HepG2 (cell line): Measurements from ENCODE around the gene SDHAF1. TPM values are rescaled to one million over a fixed set of nuclear protein-coding genes. Genes with fewer than 3 reads are reported as not detected.

Experiments
- ADNP ChIP-seq: sonication (generic); formaldehyde crosslinking; IDR thresholded peaks from 2 replicates; pipeline ENCODE4 v1.4.0; 2020; ENCODE audit warnings: missing genetic modification reagents
- BRCA1 ChIP-seq: sonication (generic); formaldehyde crosslinking; IDR thresholded peaks from 2 replicates; pipeline ENCODE4 v1.4.0; 2020; ENCODE audit warnings: missing genetic modification reagents
- FOXP1 ChIP-seq, 2 experiments: fragments of 450-650 bp in 1 of 2; IDR thresholded peaks; 2 replicates each; pipeline ENCODE4 v1.6.1; 2017 to 2018; ENCODE audit warnings: antibody characterized with exemption in 1 of 2
- JDP2 ChIP-seq: sonication (generic); formaldehyde crosslinking; IDR thresholded peaks from 2 replicates; pipeline ENCODE4 v1.8.1; 2022; ENCODE audit warnings: missing genetic modification reagents, borderline replicate concordance
- NAIF1 ChIP-seq: sonication (generic); formaldehyde crosslinking; IDR thresholded peaks from 2 replicates; pipeline ENCODE4 v1.5.0; 2020; ENCODE audit warnings: mild to moderate bottlenecking, missing genetic modification reagents, borderline replicate concordance
- PRPF4 ChIP-seq: fragments of 200-400 bp; formaldehyde crosslinking; IDR thresholded peaks from 2 replicates; pipeline ENCODE4 v1.6.1; 2016; ENCODE audit warnings: low read length, low read depth; ENCODE audit not compliant: poor library complexity, severe bottlenecking
- ZFX ChIP-seq: sonication (generic); formaldehyde crosslinking; IDR thresholded peaks from 2 replicates; pipeline ENCODE4 v1.4.0; 2020; ENCODE audit warnings: mild to moderate bottlenecking, low read depth, missing genetic modification reagents, moderate library complexity
- ZMAT3 ChIP-seq: sonication (generic); formaldehyde crosslinking; conservative IDR thresholded peaks from 2 replicates; pipeline ENCODE4 v1.7.0; 2021; ENCODE audit warnings: missing genetic modification reagents
- ZNF670 ChIP-seq: sonication (generic); formaldehyde crosslinking; IDR thresholded peaks from 2 replicates; pipeline ENCODE4 v1.8.0; 2022; ENCODE audit warnings: mild to moderate bottlenecking, missing genetic modification reagents, borderline replicate concordance
- polyA plus RNA-seq, 8 experiments: library from polyadenylated mRNA; depleted of rRNA in 3 of 8; stranded (reverse) in 7 of 8; unstranded in 1 of 8; fragments of >200 nt; fragmentation: Illumina TruSeq in 4 of 8; extraction: Trizol in 4 of 8; gene quantifications; 2 replicates each; pipeline versions ENCODE4 v1.2.1 to v1.2.3, GENCODE V29; 2011 to 2016; ENCODE audit warnings: low read depth in 4 of 8, missing spikeins in 1 of 8, mixed read lengths in 1 of 8; ENCODE audit not compliant: insufficient read depth in 1 of 8
- total RNA-seq, 5 experiments: library from RNA; depleted of rRNA; stranded (reverse); fragments of >200 nt; fragmentation: Illumina TruSeq; extraction: Trizol; gene quantifications; 2 replicates each; pipeline ENCODE4 v1.2.3, GENCODE V29; 2016; ENCODE audit warnings: low read depth in 1 of 5
- TF ChIP-seq, protein P1 (sequence below), 2 experiments: fragments of 450-650 bp in 1 of 2; sonication (generic) in 1 of 2; formaldehyde crosslinking in 1 of 2; IDR thresholded peaks; 2 replicates each; pipeline versions ENCODE4 v1.6.1 to v1.8.0; 2016 to 2022; ENCODE audit warnings: antibody characterized with exemption in 1 of 2, mild to moderate bottlenecking in 1 of 2, missing genetic modification reagents in 1 of 2
- TF ChIP-seq, protein P2 (sequence below): fragments of 450-650 bp; IDR thresholded peaks from 2 replicates; pipeline ENCODE4 v1.6.1; 2017; ENCODE audit warnings: mild to moderate bottlenecking
- TF ChIP-seq, protein P3 (sequence below): sonication (generic); formaldehyde crosslinking; IDR thresholded peaks from 2 replicates; pipeline ENCODE4 v1.4.0; 2020; ENCODE audit warnings: missing genetic modification reagents, low read depth, mild to moderate bottlenecking, borderline replicate concordance
- TF ChIP-seq, protein P4 (sequence below): sonication (generic); formaldehyde crosslinking; IDR thresholded peaks from 2 replicates; pipeline ENCODE4 v1.4.0; 2020; ENCODE audit warnings: missing genetic modification reagents

The SDHAF1 gene
- total and polyA plus RNA-seq, 2 of the 13 experiments (the other 11 are each of a cell fraction or from before 2014, with no cell fraction given): 17.8 to 22.8 TPM

DNA sequence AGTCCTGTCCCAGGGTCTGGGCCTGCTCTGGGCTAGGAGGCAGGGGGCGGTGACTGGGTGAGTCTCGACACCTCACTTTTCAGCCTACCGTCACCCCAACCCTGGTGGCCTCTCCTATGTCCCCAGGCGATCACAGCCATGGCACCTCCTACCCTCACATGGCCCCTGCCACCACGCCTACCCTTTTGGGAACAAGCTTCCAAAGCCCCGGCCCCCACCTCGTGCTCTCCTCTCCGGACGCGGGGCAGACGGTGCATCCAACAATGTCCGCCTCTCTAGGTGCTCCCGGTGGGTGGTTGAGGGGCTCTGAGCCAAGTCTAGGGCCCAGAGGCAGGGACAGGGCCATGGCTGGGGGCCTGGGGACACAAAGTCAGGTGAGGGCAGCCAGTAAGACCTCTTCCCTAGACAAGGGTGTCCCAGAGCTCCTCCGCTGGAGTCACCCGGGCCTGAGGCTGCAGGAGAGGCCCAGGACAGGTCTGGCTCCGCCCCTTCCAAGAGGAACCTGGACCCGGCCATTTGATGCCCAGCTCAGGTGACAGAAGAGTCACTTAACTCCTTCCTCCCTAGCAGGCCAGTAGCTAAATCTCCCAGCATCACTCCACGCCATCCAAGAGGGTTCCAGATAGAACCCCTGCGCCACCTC is 13.5 kb downstream of the SDHAF1 start, which contains the start of gene SYNE4 (continued):
- TF ChIP-seq, protein P1, sequence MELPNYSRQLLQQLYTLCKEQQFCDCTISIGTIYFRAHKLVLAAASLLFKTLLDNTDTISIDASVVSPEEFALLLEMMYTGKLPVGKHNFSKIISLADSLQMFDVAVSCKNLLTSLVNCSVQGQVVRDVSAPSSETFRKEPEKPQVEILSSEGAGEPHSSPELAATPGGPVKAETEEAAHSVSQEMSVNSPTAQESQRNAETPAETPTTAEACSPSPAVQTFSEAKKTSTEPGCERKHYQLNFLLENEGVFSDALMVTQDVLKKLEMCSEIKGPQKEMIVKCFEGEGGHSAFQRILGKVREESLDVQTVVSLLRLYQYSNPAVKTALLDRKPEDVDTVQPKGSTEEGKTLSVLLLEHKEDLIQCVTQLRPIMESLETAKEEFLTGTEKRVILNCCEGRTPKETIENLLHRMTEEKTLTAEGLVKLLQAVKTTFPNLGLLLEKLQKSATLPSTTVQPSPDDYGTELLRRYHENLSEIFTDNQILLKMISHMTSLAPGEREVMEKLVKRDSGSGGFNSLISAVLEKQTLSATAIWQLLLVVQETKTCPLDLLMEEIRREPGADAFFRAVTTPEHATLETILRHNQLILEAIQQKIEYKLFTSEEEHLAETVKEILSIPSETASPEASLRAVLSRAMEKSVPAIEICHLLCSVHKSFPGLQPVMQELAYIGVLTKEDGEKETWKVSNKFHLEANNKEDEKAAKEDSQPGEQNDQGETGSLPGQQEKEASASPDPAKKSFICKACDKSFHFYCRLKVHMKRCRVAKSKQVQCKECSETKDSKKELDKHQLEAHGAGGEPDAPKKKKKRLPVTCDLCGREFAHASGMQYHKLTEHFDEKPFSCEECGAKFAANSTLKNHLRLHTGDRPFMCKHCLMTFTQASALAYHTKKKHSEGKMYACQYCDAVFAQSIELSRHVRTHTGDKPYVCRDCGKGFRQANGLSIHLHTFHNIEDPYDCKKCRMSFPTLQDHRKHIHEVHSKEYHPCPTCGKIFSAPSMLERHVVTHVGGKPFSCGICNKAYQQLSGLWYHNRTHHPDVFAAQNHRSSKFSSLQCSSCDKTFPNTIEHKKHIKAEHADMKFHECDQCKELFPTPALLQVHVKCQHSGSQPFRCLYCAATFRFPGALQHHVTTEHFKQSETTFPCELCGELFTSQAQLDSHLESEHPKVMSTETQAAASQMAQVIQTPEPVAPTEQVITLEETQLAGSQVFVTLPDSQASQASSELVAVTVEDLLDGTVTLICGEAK (IDR thresholded peaks at IDR 0.05): no peak
- TF ChIP-seq, protein P1 (CRISPR knock-in tag; IDR thresholded peaks at IDR 0.05): peak; percentile 50; the same call in 1 of the 2 replicates
- TF ChIP-seq, protein P2, sequence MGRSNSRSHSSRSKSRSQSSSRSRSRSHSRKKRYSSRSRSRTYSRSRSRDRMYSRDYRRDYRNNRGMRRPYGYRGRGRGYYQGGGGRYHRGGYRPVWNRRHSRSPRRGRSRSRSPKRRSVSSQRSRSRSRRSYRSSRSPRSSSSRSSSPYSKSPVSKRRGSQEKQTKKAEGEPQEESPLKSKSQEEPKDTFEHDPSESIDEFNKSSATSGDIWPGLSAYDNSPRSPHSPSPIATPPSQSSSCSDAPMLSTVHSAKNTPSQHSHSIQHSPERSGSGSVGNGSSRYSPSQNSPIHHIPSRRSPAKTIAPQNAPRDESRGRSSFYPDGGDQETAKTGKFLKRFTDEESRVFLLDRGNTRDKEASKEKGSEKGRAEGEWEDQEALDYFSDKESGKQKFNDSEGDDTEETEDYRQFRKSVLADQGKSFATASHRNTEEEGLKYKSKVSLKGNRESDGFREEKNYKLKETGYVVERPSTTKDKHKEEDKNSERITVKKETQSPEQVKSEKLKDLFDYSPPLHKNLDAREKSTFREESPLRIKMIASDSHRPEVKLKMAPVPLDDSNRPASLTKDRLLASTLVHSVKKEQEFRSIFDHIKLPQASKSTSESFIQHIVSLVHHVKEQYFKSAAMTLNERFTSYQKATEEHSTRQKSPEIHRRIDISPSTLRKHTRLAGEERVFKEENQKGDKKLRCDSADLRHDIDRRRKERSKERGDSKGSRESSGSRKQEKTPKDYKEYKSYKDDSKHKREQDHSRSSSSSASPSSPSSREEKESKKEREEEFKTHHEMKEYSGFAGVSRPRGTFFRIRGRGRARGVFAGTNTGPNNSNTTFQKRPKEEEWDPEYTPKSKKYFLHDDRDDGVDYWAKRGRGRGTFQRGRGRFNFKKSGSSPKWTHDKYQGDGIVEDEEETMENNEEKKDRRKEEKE: no peak
- TF ChIP-seq ZMAT3 (CRISPR knock-in tag) (peak; percentile 68; the same call in 1 of the 2 replicates), FOXP1 (IDR thresholded peaks at IDR 0.05) (no peak), FOXP1 (CRISPR knock-in tag; IDR thresholded peaks at IDR 0.05) (no peak), BRCA1 (CRISPR knock-in tag) (0 out of 2 replicates have a peak, but pooled peaks have one; percentile 67), PRPF4 (no peak), ZNF670 (CRISPR knock-in tag) (no peak), ZFX (peak; percentile 98), JDP2 (CRISPR knock-in tag) (no peak), NAIF1 (CRISPR knock-in tag) (no peak), ADNP (CRISPR knock-in tag) (no peak)
- TF ChIP-seq, protein P3, sequence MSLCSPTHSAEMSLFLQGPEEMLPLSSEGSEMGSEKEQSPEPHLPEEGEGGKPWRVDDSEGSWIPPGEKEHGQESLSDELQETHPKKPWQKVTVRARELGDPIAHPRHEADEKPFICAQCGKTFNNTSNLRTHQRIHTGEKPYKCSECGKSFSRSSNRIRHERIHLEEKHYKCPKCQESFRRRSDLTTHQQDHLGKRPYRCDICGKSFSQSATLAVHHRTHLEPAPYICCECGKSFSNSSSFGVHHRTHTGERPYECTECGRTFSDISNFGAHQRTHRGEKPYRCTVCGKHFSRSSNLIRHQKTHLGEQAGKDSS: 0 out of 2 replicates have a peak, but pooled peaks have one; percentile 60
- TF ChIP-seq, protein P4, sequence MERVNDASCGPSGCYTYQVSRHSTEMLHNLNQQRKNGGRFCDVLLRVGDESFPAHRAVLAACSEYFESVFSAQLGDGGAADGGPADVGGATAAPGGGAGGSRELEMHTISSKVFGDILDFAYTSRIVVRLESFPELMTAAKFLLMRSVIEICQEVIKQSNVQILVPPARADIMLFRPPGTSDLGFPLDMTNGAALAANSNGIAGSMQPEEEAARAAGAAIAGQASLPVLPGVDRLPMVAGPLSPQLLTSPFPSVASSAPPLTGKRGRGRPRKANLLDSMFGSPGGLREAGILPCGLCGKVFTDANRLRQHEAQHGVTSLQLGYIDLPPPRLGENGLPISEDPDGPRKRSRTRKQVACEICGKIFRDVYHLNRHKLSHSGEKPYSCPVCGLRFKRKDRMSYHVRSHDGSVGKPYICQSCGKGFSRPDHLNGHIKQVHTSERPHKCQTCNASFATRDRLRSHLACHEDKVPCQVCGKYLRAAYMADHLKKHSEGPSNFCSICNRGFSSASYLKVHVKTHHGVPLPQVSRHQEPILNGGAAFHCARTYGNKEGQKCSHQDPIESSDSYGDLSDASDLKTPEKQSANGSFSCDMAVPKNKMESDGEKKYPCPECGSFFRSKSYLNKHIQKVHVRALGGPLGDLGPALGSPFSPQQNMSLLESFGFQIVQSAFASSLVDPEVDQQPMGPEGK (CRISPR knock-in tag): peak; percentile 42; the same call in 1 of the 2 replicates
